GM19023 (cell line): ENCODE data around the gene CAPN2.

Experiments used
- ATAC-seq: cut with Tn5 transposase; IDR thresholded peaks from one replicate; pipeline ENCODE4 v1.9.1; 2021; ENCODE audit warnings: mild to moderate bottlenecking, moderate library complexity; ENCODE audit not compliant: unreplicated experiment

The CAPN2 gene

GRCh38 chr1:223824712-223825111 is 112.4 kb downstream of the CAPN2 start:
- no peak for ATAC-seq
